Fibroblast of mammary gland (primary cell): ENCODE data around the gene APBB2.

Experiments
- DNase-seq: peaks from one replicate; pipeline ENCODE4 v3.0.0-alpha.2; 2010; ENCODE audit warnings: low read depth
- H3K4me3 ChIP-seq: 2 replicates; pipeline ENCODE4 v1.5.1; 2011; ENCODE audit warnings: low read depth, mild to moderate bottlenecking, low read length, moderate library complexity; ENCODE audit not compliant: control insufficient read depth
- TF ChIP-seq, protein P1 (sequence below): conservative IDR thresholded peaks from 2 replicates; pipeline ENCODE4 v1.5.1; 2011; ENCODE audit warnings: low read depth, low read length, inconsistent platforms; ENCODE audit not compliant: control insufficient read depth, insufficient read depth

Gene APBB2

DNA sequence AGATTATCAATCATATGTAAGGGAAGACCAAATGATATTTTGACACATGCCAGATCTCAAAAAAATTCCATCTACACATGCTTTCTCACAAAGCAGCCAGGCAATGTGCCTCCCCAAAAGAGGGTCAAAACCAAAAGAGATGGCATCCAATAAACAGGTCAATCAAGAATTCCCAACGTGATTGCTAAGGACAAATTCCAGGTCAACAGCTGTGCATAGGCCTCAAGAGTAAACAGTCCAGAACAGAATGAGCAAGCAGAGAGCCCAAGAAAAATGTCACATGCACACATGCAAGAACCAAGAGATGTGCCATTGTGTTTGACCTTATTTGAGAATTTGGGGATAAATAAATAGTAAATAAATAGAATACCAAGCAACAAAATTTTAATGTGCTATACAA is 136.7 kb downstream of the APBB2 start:
- TF ChIP-seq, protein P1, sequence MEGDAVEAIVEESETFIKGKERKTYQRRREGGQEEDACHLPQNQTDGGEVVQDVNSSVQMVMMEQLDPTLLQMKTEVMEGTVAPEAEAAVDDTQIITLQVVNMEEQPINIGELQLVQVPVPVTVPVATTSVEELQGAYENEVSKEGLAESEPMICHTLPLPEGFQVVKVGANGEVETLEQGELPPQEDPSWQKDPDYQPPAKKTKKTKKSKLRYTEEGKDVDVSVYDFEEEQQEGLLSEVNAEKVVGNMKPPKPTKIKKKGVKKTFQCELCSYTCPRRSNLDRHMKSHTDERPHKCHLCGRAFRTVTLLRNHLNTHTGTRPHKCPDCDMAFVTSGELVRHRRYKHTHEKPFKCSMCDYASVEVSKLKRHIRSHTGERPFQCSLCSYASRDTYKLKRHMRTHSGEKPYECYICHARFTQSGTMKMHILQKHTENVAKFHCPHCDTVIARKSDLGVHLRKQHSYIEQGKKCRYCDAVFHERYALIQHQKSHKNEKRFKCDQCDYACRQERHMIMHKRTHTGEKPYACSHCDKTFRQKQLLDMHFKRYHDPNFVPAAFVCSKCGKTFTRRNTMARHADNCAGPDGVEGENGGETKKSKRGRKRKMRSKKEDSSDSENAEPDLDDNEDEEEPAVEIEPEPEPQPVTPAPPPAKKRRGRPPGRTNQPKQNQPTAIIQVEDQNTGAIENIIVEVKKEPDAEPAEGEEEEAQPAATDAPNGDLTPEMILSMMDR = no peak
- no peak overlapping the region for H3K4me3 ChIP-seq
- DNase-seq = no peak

DNA sequence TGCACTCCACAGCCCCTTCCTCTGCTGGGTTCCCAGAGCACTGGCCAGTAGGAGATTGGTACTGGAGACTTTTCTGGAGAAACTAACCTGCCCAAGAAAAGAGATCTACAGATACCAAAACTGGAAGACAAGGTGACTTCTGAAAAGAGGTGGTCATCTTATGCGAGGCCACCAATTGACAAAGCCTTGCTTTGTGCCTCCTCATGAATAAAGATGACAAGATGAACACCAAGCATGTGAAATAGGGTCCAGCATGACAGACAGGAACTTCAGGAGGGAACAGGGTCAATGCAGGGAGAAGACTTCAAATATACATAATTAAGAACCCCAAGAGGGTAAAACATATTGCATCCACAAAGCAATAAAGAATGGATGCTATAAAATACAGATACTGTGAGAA is 137.9 kb downstream of the APBB2 start:
- TF ChIP-seq, protein P1 = no peak
- H3K4me3 ChIP-seq = no peak overlapping the region
- no peak for DNase-seq

DNA sequence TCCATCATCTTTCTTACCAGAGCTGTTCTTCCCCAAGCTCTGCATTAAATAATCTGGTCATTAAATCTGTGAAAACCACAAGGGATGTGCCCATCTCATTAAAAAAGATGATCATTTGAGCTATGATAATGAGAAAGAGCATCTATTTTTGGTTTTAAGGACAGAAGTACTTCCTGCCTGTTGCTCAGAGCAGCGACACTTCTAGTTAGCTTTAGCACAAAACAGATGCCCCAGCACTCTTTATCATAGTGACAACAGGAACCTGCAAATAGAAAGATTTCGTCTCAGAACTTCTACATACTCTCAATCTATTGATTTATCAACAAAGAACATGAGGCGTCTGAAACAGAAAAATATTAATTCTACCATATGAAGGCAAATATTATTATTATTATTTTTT is 140.1 kb downstream of the APBB2 start:
- TF ChIP-seq, protein P1 = no peak
- no peak for DNase-seq
- H3K4me3 ChIP-seq = no peak overlapping the region

DNA sequence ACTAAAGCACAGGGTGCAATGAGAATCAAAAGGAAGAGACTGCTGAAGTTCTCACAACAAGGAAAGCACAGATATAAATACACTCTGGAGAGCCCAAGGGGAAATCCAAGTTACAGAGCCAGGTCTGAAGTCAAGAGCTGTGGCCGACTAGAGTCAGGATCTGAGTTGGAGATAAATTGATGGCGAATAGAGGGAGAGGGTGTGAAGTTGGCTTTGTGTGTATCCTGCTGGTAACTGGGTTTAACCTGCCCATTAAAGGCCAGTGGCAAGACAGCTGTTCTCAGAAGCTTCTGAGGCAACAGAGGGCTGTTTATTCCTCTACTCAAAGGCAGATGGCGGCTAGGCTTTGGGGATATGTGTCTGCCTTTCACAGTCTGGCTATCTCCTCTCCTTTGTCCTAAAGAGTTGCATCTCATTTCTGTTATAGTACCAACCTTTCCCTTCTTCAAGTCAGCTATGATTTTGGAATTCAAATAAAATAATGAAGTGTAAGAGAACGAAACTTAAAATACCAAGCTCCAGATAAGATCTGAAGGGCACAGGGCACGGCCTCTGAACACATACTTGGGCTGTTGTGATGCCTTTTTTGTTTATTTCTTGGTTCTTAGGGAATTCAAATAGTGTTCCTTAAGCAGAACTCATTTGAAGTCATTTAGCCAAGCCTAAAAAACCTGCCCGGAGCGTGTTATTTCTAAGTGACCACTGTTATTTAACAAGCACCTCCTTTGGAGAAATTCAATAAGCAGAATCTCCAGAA is 142.1 kb downstream of the APBB2 start:
- TF ChIP-seq, protein P1 = no peak
- no peak for DNase-seq
- H3K4me3 ChIP-seq = no peak overlapping the region

DNA sequence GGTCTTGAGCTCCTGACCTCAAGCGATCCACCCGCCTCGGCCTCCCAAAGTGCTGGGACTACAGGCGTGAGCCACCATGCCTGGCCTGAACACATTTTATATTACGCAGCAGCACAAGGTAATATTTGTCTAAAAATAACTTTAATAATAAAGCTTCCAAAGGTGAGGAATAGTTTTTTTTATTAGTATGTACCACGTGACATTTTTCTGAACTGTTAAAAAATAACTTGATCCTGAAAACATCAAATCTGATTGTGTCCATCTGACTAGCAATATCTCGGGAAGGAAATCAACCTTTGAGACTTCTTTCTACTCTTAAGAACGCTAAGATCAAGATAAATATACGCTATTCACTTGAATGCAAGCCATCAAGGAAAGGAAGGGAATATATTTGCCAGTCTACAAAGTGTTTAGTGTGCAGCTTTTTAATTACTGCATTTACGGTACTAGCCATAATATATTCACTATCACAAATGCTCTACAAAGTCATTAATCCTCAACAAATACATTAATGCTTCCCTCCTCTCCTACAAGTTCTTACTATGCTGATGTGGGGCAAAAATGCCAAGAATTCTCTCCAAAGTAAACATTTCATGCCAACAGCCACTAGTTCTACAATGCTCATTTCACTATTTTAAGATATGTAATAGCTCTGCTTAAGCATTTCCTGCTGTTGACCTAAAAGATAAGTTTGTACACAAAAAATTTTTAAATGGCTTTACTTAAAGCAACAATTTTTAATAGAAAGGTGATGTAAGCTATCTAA is 143.6 kb downstream of the APBB2 start:
- no peak overlapping the region for H3K4me3 ChIP-seq
- TF ChIP-seq, protein P1 = no peak
- no peak for DNase-seq

DNA sequence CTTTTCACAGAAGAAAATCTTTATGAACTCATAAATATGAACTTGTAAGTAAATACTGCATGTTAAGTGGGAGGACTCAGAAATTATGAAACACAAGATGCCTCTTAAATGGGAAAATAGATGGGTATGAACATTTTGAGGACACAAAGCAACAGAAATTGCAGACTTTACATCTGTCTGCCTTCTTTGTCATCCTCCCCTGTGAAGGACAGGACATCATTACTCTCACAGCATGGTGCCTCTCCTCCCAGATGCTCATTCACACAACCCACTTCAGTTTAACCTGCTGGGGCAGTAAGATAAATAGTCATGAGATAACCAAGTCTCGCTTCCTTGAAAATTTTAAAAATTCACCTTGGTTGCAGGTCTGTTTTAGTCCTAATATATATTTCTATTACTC is 144.5 kb downstream of the APBB2 start:
- no peak for DNase-seq
- TF ChIP-seq, protein P1 = no peak
- H3K4me3 ChIP-seq = no peak overlapping the region
